B cell (primary cell): Measurements from ENCODE around the gene EEPD1. TPM values are rescaled to one million over a fixed set of nuclear protein-coding genes. Genes with fewer than 3 reads are reported as not detected.

ENCODE experiments used
- ATAC-seq: fragments of 200-7000 bp; cut with Tn5 transposase; one replicate; pipeline ENCODE4 v1.10.0; 2021; ENCODE audit warnings: low read depth, mild to moderate bottlenecking, moderate number of reproducible peaks, moderate library complexity
- CTCF ChIA-PET: fragments of 350-600 bp; sonication (Branson Sonifier 250); formaldehyde crosslinking; loops from one replicate; lab custom pipeline; 2021; ENCODE audit warnings: antibody characterized with exemption, inconsistent platforms; lab: Charles Lee
- POLR2A ChIA-PET: fragments of 350-600 bp; sonication (Branson Sonifier 250); formaldehyde crosslinking; loops from one replicate; lab custom pipeline; 2021; ENCODE audit warnings: antibody characterized with exemption; lab: Charles Lee
- DNase-seq: peaks from one replicate; pipeline ENCODE4 v3.0.0; 2013
- H2AFZ ChIP-seq: 2 replicates; pipeline ENCODE4 v1.6.1; 2012; ENCODE audit warnings: mild to moderate bottlenecking, low read depth, low read length; ENCODE audit not compliant: insufficient read depth, poor library complexity, severe bottlenecking
- H3K27ac ChIP-seq, 2 donors: 1 replicate in 1 of 2; 2 replicates in 1 of 2; pipeline ENCODE4 v1.5.1; 2012 to 2013; ENCODE audit warnings: low read length in 2 of 2, mild to moderate bottlenecking in 2 of 2, moderate library complexity in 1 of 2
- H3K27me3 ChIP-seq, 4 experiments: fragments of 200-600 bp in 1 of 4; sonication (generic) in 1 of 4; replicated peaks in 1 of 4; 1 replicate in 2 of 4; 2 replicates in 2 of 4; pipeline versions ENCODE4 v1.6.1 to v1.7.0; 2013 to 2016; ENCODE audit warnings: low read length in 3 of 4, mild to moderate bottlenecking in 2 of 4, mixed read lengths in 1 of 4, moderate library complexity in 1 of 4; ENCODE audit not compliant: insufficient read depth in 4 of 4, control insufficient read depth in 3 of 4; ENCODE audit errors: control extremely low read depth in 1 of 4
- H3K36me3 ChIP-seq, 2 experiments: replicated peaks in 1 of 2; 1 replicate in 1 of 2; 2 replicates in 1 of 2; pipeline versions ENCODE4 v1.6.1 to v1.7.1; 2013; ENCODE audit warnings: low read length in 1 of 2; ENCODE audit not compliant: insufficient read depth in 2 of 2, control insufficient read depth in 1 of 2; ENCODE audit errors: control extremely low read depth in 1 of 2, extremely low read depth in 1 of 2
- H3K4me1 ChIP-seq, 2 donors: fragments of 200-600 bp in 1 of 2; sonication (generic) in 1 of 2; 1 replicate in 1 of 2; 2 replicates in 1 of 2; pipeline versions ENCODE4 v1.5.1 to v1.6.1; 2013 to 2017; ENCODE audit warnings: low read length in 2 of 2; ENCODE audit not compliant: control insufficient read depth in 2 of 2, insufficient read depth in 2 of 2
- H3K4me2 ChIP-seq: replicated peaks from 2 replicates; pipeline ENCODE3; 2012; ENCODE audit warnings: mild to moderate bottlenecking, low read depth, low read length; ENCODE audit not compliant: poor library complexity, severe bottlenecking
- H3K4me3 ChIP-seq, 5 experiments: fragments of 200-600 bp in 1 of 5; sonication (generic) in 1 of 5; 1 replicate in 3 of 5; 2 replicates in 2 of 5; pipeline versions ENCODE4 v1.5.1 to v1.7.0; 2011 to 2016; ENCODE audit warnings: low read length in 4 of 5, mild to moderate bottlenecking in 4 of 5, low read depth in 2 of 5, control low read depth in 1 of 5, moderate library complexity in 1 of 5; ENCODE audit not compliant: insufficient read depth in 1 of 5; ENCODE audit errors: control extremely low read depth in 1 of 5, extremely low read depth in 1 of 5
- H3K79me2 ChIP-seq: fragments of 200-600 bp; sonication (generic); one replicate; pipeline ENCODE4 v1.6.0; 2016; ENCODE audit warnings: low read length; ENCODE audit not compliant: control insufficient read depth, insufficient read depth
- H3K9ac ChIP-seq: fragments of 200-600 bp; sonication (generic); 2 replicates; pipeline ENCODE4 v1.6.1; 2017; ENCODE audit warnings: mild to moderate bottlenecking, low read length, moderate library complexity
- H3K9me3 ChIP-seq, 3 donors: one replicate each; pipeline versions ENCODE4 v1.6.1 to v1.7.1; 2013; ENCODE audit warnings: low read length in 2 of 3; ENCODE audit not compliant: control insufficient read depth in 2 of 3, insufficient read depth in 1 of 3; ENCODE audit errors: control extremely low read depth in 1 of 3
- H4K20me1 ChIP-seq: 2 replicates; pipeline ENCODE4 v1.6.0; 2012; ENCODE audit warnings: mild to moderate bottlenecking, low read length; ENCODE audit not compliant: insufficient read depth, control insufficient read depth, poor library complexity, severe bottlenecking
- H3K27ac Mint-ChIP-seq: one replicate; pipeline ENCODE4 v1.8.0; 2021; ENCODE audit warnings: mixed read lengths
- H3K27me3 Mint-ChIP-seq: one replicate; pipeline ENCODE4 v1.8.0; 2021; ENCODE audit warnings: mixed read lengths
- H3K4me1 Mint-ChIP-seq: one replicate; pipeline ENCODE4 v1.8.0; 2021; ENCODE audit warnings: mixed read lengths
- H3K4me3 Mint-ChIP-seq: one replicate; pipeline ENCODE4 v1.8.0; 2021; ENCODE audit warnings: mixed read lengths
- H3K9me3 Mint-ChIP-seq: one replicate; pipeline ENCODE4 v1.8.0; 2022; ENCODE audit warnings: mixed read lengths; ENCODE audit not compliant: insufficient read depth
- EZH2 ChIP-seq: IDR thresholded peaks from 2 replicates; pipeline ENCODE4 v1.6.1; 2012; ENCODE audit warnings: borderline replicate concordance, low read depth, mild to moderate bottlenecking, moderate library complexity, low read length; ENCODE audit not compliant: insufficient read depth, poor library complexity, severe bottlenecking
- WGBS: methylation state at CpG from one replicate; pipeline ENCODE4 v1.1.5; 2013; ENCODE audit warnings: missing lambda C conversion rate; ENCODE audit not compliant: insufficient coverage; 5-methylcytosine and 5-hydroxymethylcytosine counted together
- intact Hi-C: fragments of 100-400 bp; cut with micrococcal nuclease; formaldehyde crosslinking; loops from one replicate; pipeline ENCODE4 v1.10.0; 2022
- polyA plus RNA-seq: library from polyadenylated mRNA; depleted of rRNA; stranded (reverse); fragments of >200 nt; gene quantifications from 2 replicates; pipeline ENCODE4 v1.2.3, GENCODE V29; 2012
- total RNA-seq, 2 donors: library from RNA; stranded (reverse); fragments of 120-200 nt in 1 of 2; gene quantifications; 1 replicate in 1 of 2; 2 replicates in 1 of 2; pipeline versions ENCODE4 v1.2.3 to v1.2.4, GENCODE V29; 2013 to 2022
- TF ChIP-seq, protein P1 (sequence below): fragments of 200-600 bp; IDR thresholded peaks from one replicate; pipeline ENCODE4 v1.8.0; 2022; ENCODE audit warnings: antibody characterized with exemption, mild to moderate bottlenecking

The EEPD1 gene
- total and polyA plus RNA-seq, 2 donors (not counting 1 experiment from before 2014, with no cell fraction given), result 0.49 to 4.1 TPM

DNA sequence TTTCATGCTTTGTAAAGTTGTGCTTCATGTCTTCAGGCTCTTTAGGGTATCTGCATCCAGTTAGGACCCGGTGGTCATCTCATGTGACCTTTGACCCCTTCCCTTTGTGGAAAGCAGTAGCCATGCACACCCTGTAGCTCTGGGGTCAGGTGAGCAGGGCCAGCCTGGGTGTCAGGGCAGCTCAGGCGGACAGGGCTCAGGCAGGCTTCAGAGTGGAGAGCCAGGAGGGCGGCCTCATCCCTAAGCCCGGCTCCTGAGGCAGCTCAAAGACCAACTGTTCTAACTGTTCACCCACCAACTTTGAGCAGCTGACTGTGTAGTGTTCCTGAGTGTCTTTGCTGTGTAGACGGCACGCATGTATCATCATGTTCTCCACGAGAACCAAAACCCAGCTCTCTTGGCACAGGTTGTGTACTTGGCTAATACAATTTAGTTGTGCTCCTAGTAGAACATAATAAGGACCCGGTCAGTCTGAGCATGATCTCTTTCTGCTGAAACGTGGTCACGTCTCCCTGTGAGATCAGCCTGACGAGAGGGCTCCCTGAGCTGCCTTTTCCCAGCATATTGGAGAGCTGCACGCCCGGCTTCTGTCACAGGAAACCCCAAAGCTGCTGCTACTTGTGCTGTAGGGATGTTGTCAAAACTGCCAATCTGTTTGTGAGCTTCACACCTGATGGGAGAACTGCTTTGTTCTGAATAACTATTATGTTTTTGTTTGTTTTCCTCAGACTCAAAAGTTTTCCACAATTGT lies 30.0 kb downstream of the EEPD1 start:
- Histone ChIP-seq H3K4me3 (no peak overlapping the region), H2AFZ (no peak overlapping the region), H3K4me2 (no peak overlapping the region), H3K27ac (no peak overlapping the region), H4K20me1 (no peaks in the 10 kb centered on the region), H3K27me3 (peaks cover 0 to 4% (median 0%) of the 10 kb centered on the region in 4 experiments), H3K36me3 (no peaks in the 10 kb centered on the region), H3K79me2 (no peaks in the 10 kb centered on the region), H3K9me3 (no peaks in the 10 kb centered on the region), H3K4me1 (no peaks in the 10 kb centered on the region), H3K9ac (no peak overlapping the region)
- ATAC-seq, result no peak
- intact Hi-C loops, result no loop called here
- 42% methylated on average over 13 of the region's 13 CpGs for WGBS
- no peak overlapping the region for H3K27ac Mint-ChIP-seq
- TF ChIP-seq, protein P1, sequence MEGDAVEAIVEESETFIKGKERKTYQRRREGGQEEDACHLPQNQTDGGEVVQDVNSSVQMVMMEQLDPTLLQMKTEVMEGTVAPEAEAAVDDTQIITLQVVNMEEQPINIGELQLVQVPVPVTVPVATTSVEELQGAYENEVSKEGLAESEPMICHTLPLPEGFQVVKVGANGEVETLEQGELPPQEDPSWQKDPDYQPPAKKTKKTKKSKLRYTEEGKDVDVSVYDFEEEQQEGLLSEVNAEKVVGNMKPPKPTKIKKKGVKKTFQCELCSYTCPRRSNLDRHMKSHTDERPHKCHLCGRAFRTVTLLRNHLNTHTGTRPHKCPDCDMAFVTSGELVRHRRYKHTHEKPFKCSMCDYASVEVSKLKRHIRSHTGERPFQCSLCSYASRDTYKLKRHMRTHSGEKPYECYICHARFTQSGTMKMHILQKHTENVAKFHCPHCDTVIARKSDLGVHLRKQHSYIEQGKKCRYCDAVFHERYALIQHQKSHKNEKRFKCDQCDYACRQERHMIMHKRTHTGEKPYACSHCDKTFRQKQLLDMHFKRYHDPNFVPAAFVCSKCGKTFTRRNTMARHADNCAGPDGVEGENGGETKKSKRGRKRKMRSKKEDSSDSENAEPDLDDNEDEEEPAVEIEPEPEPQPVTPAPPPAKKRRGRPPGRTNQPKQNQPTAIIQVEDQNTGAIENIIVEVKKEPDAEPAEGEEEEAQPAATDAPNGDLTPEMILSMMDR, result no peak
- TF ChIP-seq EZH2, result no peak
- H3K4me1 Mint-ChIP-seq, result peaks cover 5% of the 10 kb centered on the region
- H3K9me3 Mint-ChIP-seq, result no peaks in the 10 kb centered on the region
- peaks cover 5% of the 10 kb centered on the region for H3K27me3 Mint-ChIP-seq
- POLR2A ChIA-PET, result no interaction called here
- no peak overlapping the region for H3K4me3 Mint-ChIP-seq
- DNase-seq, result no peak
- CTCF ChIA-PET, result no interaction called here

DNA sequence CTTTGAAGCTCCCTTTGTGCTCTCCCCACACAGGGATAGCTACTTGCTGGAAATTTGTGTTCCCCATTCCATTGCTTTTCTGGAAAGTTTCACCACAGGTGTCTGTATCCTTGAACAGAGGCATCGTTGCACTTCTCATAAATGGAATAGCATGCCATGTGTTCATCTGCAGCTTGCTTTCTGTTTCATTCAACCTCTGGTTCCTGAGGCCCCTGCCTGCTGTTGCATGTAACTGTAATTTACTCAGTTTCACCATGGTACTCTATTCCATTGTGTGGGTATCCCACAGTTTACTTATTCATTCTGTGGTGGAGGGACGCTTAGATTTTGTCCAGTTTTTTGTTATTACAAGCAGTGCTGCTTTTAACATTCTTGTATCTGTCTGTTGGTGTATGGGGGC lies 32.0 kb downstream of the EEPD1 start:
- no peaks in the 10 kb centered on the region for H3K4me1 ChIP-seq
- H2AFZ ChIP-seq, result no peak overlapping the region
- no peak overlapping the region for H3K4me2 ChIP-seq
- ATAC-seq (no peak), DNase-seq (no peak)
- TF ChIP-seq EZH2, result no peak
- TF ChIP-seq, protein P1, result no peak
- peaks cover 5% of the 10 kb centered on the region for H3K27me3 Mint-ChIP-seq
- 33% methylated on average over 1 of the region's 2 CpGs for WGBS
- H3K4me1 Mint-ChIP-seq, result peaks cover 6% of the 10 kb centered on the region
- H4K20me1 ChIP-seq, result no peaks in the 10 kb centered on the region
- no peak overlapping the region for H3K4me3 Mint-ChIP-seq
- POLR2A ChIA-PET, result no interaction called here
- no peak overlapping the region for H3K9ac ChIP-seq
- H3K36me3 ChIP-seq, result no peaks in the 10 kb centered on the region
- intact Hi-C loops, result no loop called here
- H3K27ac ChIP-seq, result no peak overlapping the region
- H3K4me3 ChIP-seq, result no peak overlapping the region
- H3K9me3 ChIP-seq, result no peaks in the 10 kb centered on the region
- H3K27ac Mint-ChIP-seq, result no peak overlapping the region
- H3K9me3 Mint-ChIP-seq, result no peaks in the 10 kb centered on the region
- peaks cover 0 to 4% (median 0%) of the 10 kb centered on the region in 4 experiments for H3K27me3 ChIP-seq
- CTCF ChIA-PET, result no interaction called here
- no peaks in the 10 kb centered on the region for H3K79me2 ChIP-seq
